ENCODE measurements around the gene PAIP2.

PAIP2 gene

GRCh38 chr5:139390639-139391569, 49.2 kb downstream of the PAIP2 start:
- H3K27ac ChIP-seq (ENCODE audit: low read length), result no peak overlapping the region

GRCh38 chr5:139391570-139392323, 50.1 kb downstream of the PAIP2 start:
- Histone ChIP-seq H3K27me3 (ENCODE audit: insufficient read depth, low read length) (peaks cover 56% of the 10 kb centered on the region), H3K4me1 (ENCODE audit: insufficient read depth, low read length) (peaks cover 16% of the 10 kb centered on the region; the same call in 1 of the 2 replicates), H3K4me3 (ENCODE audit: low read length) (peak overlapping the region; percentile 66; the same call in 1 of the 2 replicates), H3K27ac (ENCODE audit: low read length) (no peak overlapping the region), H3K9ac (ENCODE audit: low read depth, low read length) (no peak overlapping the region), H3K9me3 (ENCODE audit: insufficient read depth, low read depth, low read length) (no peaks in the 10 kb centered on the region), H3K36me3 (ENCODE audit: insufficient read depth, low read depth, low read length) (no peaks in the 10 kb centered on the region)

More at GRCh38 chr5:139390639-139391569, 49.2 kb downstream of the PAIP2 start:
- Histone ChIP-seq H3K27me3 (ENCODE audit: insufficient read depth, low read length) (peaks cover 52% of the 10 kb centered on the region), H3K9me3 (ENCODE audit: insufficient read depth, low read depth, low read length) (no peaks in the 10 kb centered on the region), H3K4me1 (ENCODE audit: insufficient read depth, low read length) (peaks cover 13% of the 10 kb centered on the region; the same call in 1 of the 2 replicates), H3K4me3 (ENCODE audit: low read length) (no peak overlapping the region), H3K36me3 (ENCODE audit: insufficient read depth, low read depth, low read length) (no peaks in the 10 kb centered on the region), H3K9ac (ENCODE audit: low read depth, low read length) (no peak overlapping the region)

GRCh38 chr5:139392324-139392677, 50.6 kb downstream of the PAIP2 start:
- H3K9ac ChIP-seq (ENCODE audit: low read depth, low read length), result no peak overlapping the region

GRCh38 chr5:139392678-139393496, 51.2 kb downstream of the PAIP2 start:
- peaks cover 14% of the 10 kb centered on the region; the same call in 1 of the 2 replicates for H3K4me1 ChIP-seq (ENCODE audit: insufficient read depth, low read length)
- H3K9ac ChIP-seq (ENCODE audit: low read depth, low read length), result peak overlapping the region; percentile 34; the same call in 1 of the 2 replicates
- H3K36me3 ChIP-seq (ENCODE audit: insufficient read depth, low read depth, low read length), result no peaks in the 10 kb centered on the region
- peak overlapping the region; percentile 66 for H3K4me3 ChIP-seq (ENCODE audit: low read length)
- H3K27ac ChIP-seq (ENCODE audit: low read length), result no peak overlapping the region
- no peaks in the 10 kb centered on the region for H3K9me3 ChIP-seq (ENCODE audit: insufficient read depth, low read depth, low read length)
- H3K27me3 ChIP-seq (ENCODE audit: insufficient read depth, low read length), result peaks cover 56% of the 10 kb centered on the region

More at GRCh38 chr5:139392324-139392677, 50.6 kb downstream of the PAIP2 start:
- Histone ChIP-seq H3K4me1 (ENCODE audit: insufficient read depth, low read length) (peaks cover 16% of the 10 kb centered on the region; the same call in 1 of the 2 replicates), H3K27me3 (ENCODE audit: insufficient read depth, low read length) (peaks cover 56% of the 10 kb centered on the region), H3K4me3 (ENCODE audit: low read length) (peak overlapping the region; percentile 66; the same call in 1 of the 2 replicates), H3K36me3 (ENCODE audit: insufficient read depth, low read depth, low read length) (no peaks in the 10 kb centered on the region), H3K9me3 (ENCODE audit: insufficient read depth, low read depth, low read length) (no peaks in the 10 kb centered on the region), H3K27ac (ENCODE audit: low read length) (no peak overlapping the region)

GRCh38 chr5:139393497-139394122, 52.0 kb downstream of the PAIP2 start:
- H3K9ac ChIP-seq (ENCODE audit: low read depth, low read length), result peak overlapping the region; percentile 34; the same call in 1 of the 2 replicates
- peaks cover 7% of the 10 kb centered on the region; the same call in 1 of the 2 replicates for H3K4me1 ChIP-seq (ENCODE audit: insufficient read depth, low read length)
- H3K27ac ChIP-seq (ENCODE audit: low read length), result no peak overlapping the region
- no peaks in the 10 kb centered on the region for H3K36me3 ChIP-seq (ENCODE audit: insufficient read depth, low read depth, low read length)
- H3K27me3 ChIP-seq (ENCODE audit: insufficient read depth, low read length), result peaks cover 56% of the 10 kb centered on the region
- H3K4me3 ChIP-seq (ENCODE audit: low read length), result peak overlapping the region; percentile 66
- no peaks in the 10 kb centered on the region for H3K9me3 ChIP-seq (ENCODE audit: insufficient read depth, low read depth, low read length)

- Histone ChIP-seq H3K27me3 (ENCODE audit: insufficient read depth, low read length) (peaks cover 56% of the 10 kb centered on the region), H3K9ac (ENCODE audit: low read depth, low read length) (no peak overlapping the region), H3K36me3 (ENCODE audit: insufficient read depth, low read depth, low read length) (no peaks in the 10 kb centered on the region), H3K4me1 (ENCODE audit: insufficient read depth, low read length) (peaks cover 7% of the 10 kb centered on the region; the same call in 1 of the 2 replicates), H3K27ac (ENCODE audit: low read length) (no peak overlapping the region), H3K4me3 (ENCODE audit: low read length) (peak overlapping the region; percentile 66), H3K9me3 (ENCODE audit: insufficient read depth, low read depth, low read length) (no peaks in the 10 kb centered on the region)
Measured at GRCh38 chr5:139394123-139394653, 52.5 kb downstream of the PAIP2 start.

- H3K9ac ChIP-seq (ENCODE audit: low read depth, low read length), result no peak within 1 kb of the TSS
- no peak within 1 kb of the TSS for H3K27ac ChIP-seq (ENCODE audit: low read length)
- H3K9me3 ChIP-seq (ENCODE audit: insufficient read depth, low read depth, low read length), result no peaks in the 10 kb centered on the region
- H3K4me3 ChIP-seq (ENCODE audit: low read length), result peak within 1 kb of the TSS; percentile 66
- 0 out of 2 replicates have a peak, but pooled peaks cover 6% of the 10 kb centered on the region for H3K36me3 ChIP-seq (ENCODE audit: insufficient read depth, low read depth, low read length)
- H3K27me3 ChIP-seq (ENCODE audit: insufficient read depth, low read length), result peaks cover 56% of the 10 kb centered on the region
- peaks cover 7% of the 10 kb centered on the region; the same call in 1 of the 2 replicates for H3K4me1 ChIP-seq (ENCODE audit: insufficient read depth, low read length)
Measured at GRCh38 chr5:139394654-139395566, 53.3 kb downstream of the PAIP2 start, which contains the start of gene PROB1. Gene PROB1 (minus strand): TSS chr5:139395104. CDS start chr5:139395081, 23 bp downstream.

GRCh38 chr5:139395844-139396640, 54.4 kb downstream of the PAIP2 start:
- no peak overlapping the region for H3K4me3 ChIP-seq (ENCODE audit: low read length)
- no peak overlapping the region for H3K27ac ChIP-seq (ENCODE audit: low read length)
- no peak overlapping the region for H3K9ac ChIP-seq (ENCODE audit: low read depth, low read length)
- H3K4me1 ChIP-seq (ENCODE audit: insufficient read depth, low read length), result peaks cover 7% of the 10 kb centered on the region; the same call in 1 of the 2 replicates
- peaks cover 10% of the 10 kb centered on the region for H3K36me3 ChIP-seq (ENCODE audit: insufficient read depth, low read depth, low read length)
- H3K9me3 ChIP-seq (ENCODE audit: insufficient read depth, low read depth, low read length), result no peaks in the 10 kb centered on the region
- H3K27me3 ChIP-seq (ENCODE audit: insufficient read depth, low read length), result peaks cover 53% of the 10 kb centered on the region

GRCh38 chr5:139396691-139397090, 55.0 kb downstream of the PAIP2 start:
- Histone ChIP-seq H3K27ac (ENCODE audit: low read length) (no peak overlapping the region), H3K4me3 (ENCODE audit: low read length) (no peak overlapping the region), H3K27me3 (ENCODE audit: insufficient read depth, low read length) (peaks cover 46% of the 10 kb centered on the region), H3K36me3 (ENCODE audit: insufficient read depth, low read depth, low read length) (peaks cover 16% of the 10 kb centered on the region), H3K4me1 (ENCODE audit: insufficient read depth, low read length) (peaks cover 7% of the 10 kb centered on the region; the same call in 1 of the 2 replicates), H3K9ac (ENCODE audit: low read depth, low read length) (no peak overlapping the region), H3K9me3 (ENCODE audit: insufficient read depth, low read depth, low read length) (no peaks in the 10 kb centered on the region)
